OCI-LY7 (cell line): Measurements from ENCODE around the gene OAT.

ENCODE experiments used
- CTCF ChIP-seq: fragments of 200-600 bp; sonication (generic); conservative IDR thresholded peaks from 2 replicates; pipeline ENCODE4 v1.5.1; 2014; ENCODE audit warnings: mild to moderate bottlenecking, antibody characterized with exemption, low read length, moderate library complexity, mixed read lengths
- EZH2phosphoT487 ChIP-seq: fragments of 200-600 bp; sonication (generic); IDR thresholded peaks from 2 replicates; pipeline ENCODE4 v1.6.1; 2018; ENCODE audit warnings: low read depth, borderline replicate concordance, mild to moderate bottlenecking, mixed run types, antibody characterized with exemption, low read length, moderate library complexity, mixed read lengths

DNA sequence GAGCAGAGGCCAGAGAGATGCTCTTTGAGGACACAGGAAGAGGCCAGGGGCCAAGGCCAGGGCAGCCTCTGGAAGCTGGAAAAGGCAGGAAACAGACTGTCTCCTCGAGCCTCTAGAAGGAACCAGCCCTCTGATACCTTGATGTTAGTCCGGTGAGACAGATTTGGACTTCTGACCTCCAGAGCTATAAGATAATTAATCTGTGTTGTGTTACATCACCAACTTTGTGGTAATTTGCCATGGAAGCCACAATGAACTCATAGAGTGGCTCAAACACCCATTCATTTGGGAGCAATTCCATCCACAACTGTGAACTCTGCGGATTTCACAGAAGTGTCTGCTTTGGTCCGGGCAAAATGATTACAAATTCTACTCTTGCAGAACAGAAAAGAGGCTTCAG, 48.7 kb downstream of the OAT start:
- TF ChIP-seq CTCF (no peak), EZH2phosphoT487 (no peak)
